D721Med (cell line): ENCODE measurements around the gene THOC5.
"Not testable (repeated sequence)": the region's sequence is repeated elsewhere in the genome, so short reads cannot be mapped to it uniquely, and the experiment has no call there.

Experiments used
- DNase-seq: peaks from one replicate; pipeline ENCODE4 v3.0.0; 2011; ENCODE audit warnings: low spot score; ENCODE audit not compliant: insufficient read length
- FAIRE-seq: peaks from 2 replicates; lab custom pipeline; 2011; peaks lifted over from hg19 to GRCh38; lab: Jason Lieb, UNC
- CTCF ChIP-seq: IDR thresholded peaks from 2 replicates; pipeline ENCODE4 v1.5.1; 2012; ENCODE audit warnings: mild to moderate bottlenecking, control low read depth; ENCODE audit not compliant: insufficient read depth; ENCODE audit errors: missing control alignments

Gene THOC5

GRCh38 chr22:29503811-29504372, 49.7 kb downstream of the THOC5 start:
- DNase-seq (peak; percentile 39), FAIRE-seq (no peak)
- no peak for TF ChIP-seq CTCF

GRCh38 chr22:29499852-29500251, 53.7 kb downstream of the THOC5 start:
- FAIRE-seq (no peak), DNase-seq (no peak)
- no peak for TF ChIP-seq CTCF

GRCh38 chr22:29493636-29494035, 59.9 kb downstream of the THOC5 start:
- DNase-seq (no peak), FAIRE-seq (no peak)
- TF ChIP-seq CTCF, result no peak

- TF ChIP-seq CTCF, result no peak
- no peak for FAIRE-seq
- no peak for DNase-seq
Observed at GRCh38 chr22:29491012-29491411, 62.5 kb downstream of the THOC5 start.

GRCh38 chr22:29489127-29489780, 64.3 kb downstream of the THOC5 start:
- FAIRE-seq, DNase-seq: not testable (repeated sequence)

- FAIRE-seq, result no peak
- TF ChIP-seq CTCF, result no peak
- DNase-seq, result no peak
Observed at GRCh38 chr22:29487426-29487986, 66.1 kb downstream of the THOC5 start.

GRCh38 chr22:29485448-29485847, 68.1 kb downstream of the THOC5 start:
- TF ChIP-seq CTCF, result no peak
- no peak for DNase-seq
- FAIRE-seq, result no peak
